ENCODE results near the gene NONO.

The NONO gene

GRCh38 chrX:71285929-71286328, 2.5 kb downstream of the NONO start:
- 0 out of 2 replicates have a peak, but pooled peaks have one; percentile 12 for TF ChIP-seq POLR2AphosphoS5 (IDR thresholded peaks at IDR 0.05; ENCODE audit: low read depth, low read length)
- no peak for TF ChIP-seq TAF1 (IDR thresholded peaks at IDR 0.05; ENCODE audit: borderline replicate concordance, insufficient read depth, low read length)
- TF ChIP-seq FOXP2 (optimal IDR thresholded peaks at IDR 0.05; ENCODE audit: borderline replicate concordance, extremely low read depth, extremely low read length, insufficient read depth): no peak
- TF ChIP-seq SIN3A (IDR thresholded peaks at IDR 0.05; ENCODE audit: borderline replicate concordance, insufficient read depth, low read length): no peak
- no peak for TF ChIP-seq REST (IDR thresholded peaks at IDR 0.05; ENCODE audit: insufficient read depth in 1 of 2, low read depth in 2 of 2, low read length in 2 of 2)

GRCh38 chrX:71291381-71291780, 7.9 kb downstream of the NONO start:
- TF ChIP-seq TAF1 (IDR thresholded peaks at IDR 0.05; ENCODE audit: borderline replicate concordance, insufficient read depth, low read length) (no peak), FOXP2 (optimal IDR thresholded peaks at IDR 0.05; ENCODE audit: borderline replicate concordance, extremely low read depth, extremely low read length, insufficient read depth) (no peak), POLR2AphosphoS5 (IDR thresholded peaks at IDR 0.05; ENCODE audit: low read depth, low read length) (no peak), SIN3A (IDR thresholded peaks at IDR 0.05; ENCODE audit: borderline replicate concordance, insufficient read depth, low read length) (no peak), REST (IDR thresholded peaks at IDR 0.05; ENCODE audit: insufficient read depth in 1 of 2, low read depth in 2 of 2, low read length in 2 of 2) (no peak)

- TF ChIP-seq FOXP2 (optimal IDR thresholded peaks at IDR 0.05; ENCODE audit: borderline replicate concordance, extremely low read depth, extremely low read length, insufficient read depth) (no peak), POLR2AphosphoS5 (IDR thresholded peaks at IDR 0.05; ENCODE audit: low read depth, low read length) (no peak), REST (IDR thresholded peaks at IDR 0.05; ENCODE audit: insufficient read depth in 1 of 2, low read depth in 2 of 2, low read length in 2 of 2) (no peak), TAF1 (IDR thresholded peaks at IDR 0.05; ENCODE audit: borderline replicate concordance, insufficient read depth, low read length) (no peak), SIN3A (IDR thresholded peaks at IDR 0.05; ENCODE audit: borderline replicate concordance, insufficient read depth, low read length) (no peak)
Measured at GRCh38 chrX:71292669-71293365, 9.4 kb downstream of the NONO start.

GRCh38 chrX:71296806-71297205, 13.4 kb downstream of the NONO start:
- TF ChIP-seq REST (IDR thresholded peaks at IDR 0.05; ENCODE audit: insufficient read depth in 1 of 2, low read depth in 2 of 2, low read length in 2 of 2): no peak
- no peak for TF ChIP-seq TAF1 (IDR thresholded peaks at IDR 0.05; ENCODE audit: borderline replicate concordance, insufficient read depth, low read length)
- no peak for TF ChIP-seq FOXP2 (optimal IDR thresholded peaks at IDR 0.05; ENCODE audit: borderline replicate concordance, extremely low read depth, extremely low read length, insufficient read depth)
- no peak for TF ChIP-seq POLR2AphosphoS5 (IDR thresholded peaks at IDR 0.05; ENCODE audit: low read depth, low read length)
- no peak for TF ChIP-seq SIN3A (IDR thresholded peaks at IDR 0.05; ENCODE audit: borderline replicate concordance, insufficient read depth, low read length)

Data from PFSK-1 (cell line).